K562 (cell line): ENCODE data around the gene TENM4. TPM values are rescaled to one million over a fixed set of nuclear protein-coding genes. Genes with fewer than 3 reads are reported as not detected.

Experiments used
- ATAC-seq: fragments of 200-7000 bp; cut with Tn5 transposase; 3 replicates; pipeline ENCODE4 v1.9.1; 2020; ENCODE audit warnings: moderate library complexity
- BruUV-seq: library from RNA; stranded (reverse); fragments of 400-500 nt; replicated peaks from 2 replicates; lab custom pipeline; 2021; lab: Mats Ljungman, UMichigan
- CTCF ChIA-PET: fragments of 300-600 bp; formaldehyde crosslinking; extraction: SDS; loops from one replicate; lab custom pipeline; 2021; ENCODE audit warnings: low intra/inter-chr PET ratio; lab: Yijun Ruan, JAX
- POLR2A ChIA-PET: fragments of 300-600, 350-650 bp; sonication (Branson Sonifier 250); formaldehyde crosslinking; extraction: SDS; loops from one replicate; lab custom pipeline; 2021; ENCODE audit warnings: antibody characterized with exemption, inconsistent platforms; lab: Yijun Ruan, JAX
- DNase-seq, 4 experiments: peaks; one replicate each; pipeline versions ENCODE4 v3.0.0 to v3.0.0-alpha.2; 2011 to 2018; ENCODE audit warnings: low spot score in 3 of 4, mixed read lengths in 3 of 4; ENCODE audit errors: extremely low read depth in 1 of 4
- FAIRE-seq: peaks from 2 replicates; lab custom pipeline; 2011; peaks lifted over from hg19 to GRCh38; lab: Jason Lieb, UNC
- H2AFZ ChIP-seq: 2 replicates; pipeline ENCODE4 v1.6.0; 2011; ENCODE audit warnings: low read depth, low read length, control low read depth, inconsistent platforms
- H3K27ac ChIP-seq: fragments of 200-600 bp; 3 replicates; pipeline ENCODE4 v1.8.0; 2011; ENCODE audit warnings: low read depth, mild to moderate bottlenecking, control low read depth, inconsistent platforms, low read length, moderate library complexity, mixed read lengths; ENCODE audit errors: extremely low read depth
- H3K27me3 ChIP-seq, 2 experiments: fragments of 300-600 bp in 1 of 2; 2 replicates in 1 of 2; 3 replicates in 1 of 2; pipeline versions ENCODE4 v1.6.0 to v1.8.0; 2011; ENCODE audit warnings: inconsistent platforms in 2 of 2, low read length in 2 of 2, mild to moderate bottlenecking in 1 of 2, mixed read lengths in 1 of 2, moderate library complexity in 1 of 2; ENCODE audit not compliant: control insufficient read depth in 2 of 2, insufficient read depth in 2 of 2
- H3K36me3 ChIP-seq: fragments of 300-600 bp; 3 replicates; pipeline ENCODE4 v1.8.0; 2011; ENCODE audit warnings: mild to moderate bottlenecking, low read length, inconsistent platforms; ENCODE audit not compliant: control insufficient read depth, insufficient read depth
- H3K4me1 ChIP-seq, 2 experiments: fragments of 200-600 bp in 1 of 2; replicated peaks in 1 of 2; 2 replicates in 1 of 2; 3 replicates in 1 of 2; pipeline versions ENCODE4 v1.5.1 to v1.8.0; 2011; ENCODE audit warnings: inconsistent platforms in 2 of 2, low read length in 2 of 2, mild to moderate bottlenecking in 1 of 2, mixed read lengths in 1 of 2, moderate library complexity in 1 of 2; ENCODE audit not compliant: control insufficient read depth in 2 of 2, insufficient read depth in 2 of 2
- H3K4me2 ChIP-seq: 2 replicates; pipeline ENCODE4 v1.6.1; 2011; ENCODE audit warnings: low read length, control low read depth, inconsistent platforms, mixed read lengths; ENCODE audit not compliant: insufficient read depth
- H3K4me3 ChIP-seq: fragments of 200-600 bp; sonication (generic), shearing (Covaris generic); 2 replicates; pipeline ENCODE4 v1.5.1; 2016; ENCODE audit warnings: control low read depth, inconsistent platforms
- H3K79me2 ChIP-seq: fragments of 200-600 bp; 3 replicates; pipeline ENCODE4 v1.8.0; 2011; ENCODE audit warnings: low read length, inconsistent platforms; ENCODE audit not compliant: control insufficient read depth, insufficient read depth
- H3K9ac ChIP-seq, 2 experiments: 2 replicates each; pipeline versions ENCODE4 v1.6.0 to v1.6.1; 2011; ENCODE audit warnings: low read depth in 2 of 2, low read length in 2 of 2, control low read depth in 1 of 2, inconsistent platforms in 1 of 2, mild to moderate bottlenecking in 1 of 2, mixed read lengths in 1 of 2; ENCODE audit not compliant: insufficient read depth in 1 of 2
- H3K9me1 ChIP-seq: one replicate; pipeline ENCODE4 v1.6.0; 2011; ENCODE audit warnings: inconsistent platforms, mild to moderate bottlenecking, low read length, moderate library complexity; ENCODE audit not compliant: control insufficient read depth, insufficient read depth
- H3K9me3 ChIP-seq: replicated peaks from 2 replicates; pipeline ENCODE4 v1.5.1; 2011; ENCODE audit warnings: low read depth, low read length, inconsistent platforms; ENCODE audit not compliant: control insufficient read depth, insufficient read depth
- H4K20me1 ChIP-seq: replicated peaks from 2 replicates; pipeline ENCODE4 v1.6.1; 2011; ENCODE audit warnings: low read length, inconsistent platforms, mixed read lengths; ENCODE audit not compliant: control insufficient read depth, insufficient read depth
- C11orf30 ChIP-seq: fragments of 450-650 bp; IDR thresholded peaks from 2 replicates; pipeline ENCODE4 v1.6.1; 2016; ENCODE audit warnings: low read depth, mild to moderate bottlenecking
- CEBPG ChIP-seq, 3 experiments: fragments of 200-800 bp in 1 of 3; sonication (Bioruptor generic) in 1 of 3; sonication (generic) in 1 of 3; formaldehyde crosslinking in 1 of 3; IDR thresholded peaks in 2 of 3; conservative IDR thresholded peaks in 1 of 3; 2 replicates each; pipeline versions ENCODE4 v1.6.1 to v1.8.0; 2016 to 2022; ENCODE audit warnings: missing compliant biosample characterization in 2 of 3, missing genetic modification characterization in 2 of 3, mild to moderate bottlenecking in 1 of 3, missing genetic modification reagents in 1 of 3
- FOXK2 ChIP-seq, 2 experiments: fragments of 450-650 bp; IDR thresholded peaks in 1 of 2; conservative IDR thresholded peaks in 1 of 2; 2 replicates each; pipeline ENCODE4 v1.6.1; 2016; ENCODE audit warnings: low read depth in 2 of 2, mild to moderate bottlenecking in 1 of 2
- GTF2F1 ChIP-seq: IDR thresholded peaks from 2 replicates; pipeline ENCODE4 v1.6.1; 2011; ENCODE audit warnings: low read depth, low read length, improper control_type of control experiment
- MAFF ChIP-seq: IDR thresholded peaks from 2 replicates; pipeline ENCODE4 v1.6.1; 2012; ENCODE audit warnings: low read length, improper control_type of control experiment
- MAFG ChIP-seq: fragments of 450-650 bp; conservative IDR thresholded peaks from 2 replicates; pipeline ENCODE4 v1.6.1; 2016; ENCODE audit warnings: missing genetic modification characterization, missing compliant biosample characterization
- MAFK ChIP-seq: IDR thresholded peaks from 2 replicates; pipeline ENCODE4 v1.6.1; 2011; ENCODE audit warnings: low read length, improper control_type of control experiment
- PTRF ChIP-seq: fragments of 450-650 bp; IDR thresholded peaks from 2 replicates; pipeline ENCODE4 v1.6.1; 2016; ENCODE audit warnings: mild to moderate bottlenecking, missing genetic modification characterization, missing compliant biosample characterization
- RFX1 ChIP-seq: fragments of 450-650 bp; IDR thresholded peaks from 2 replicates; pipeline ENCODE4 v1.6.1; 2016; ENCODE audit warnings: mild to moderate bottlenecking, moderate library complexity
- RFX7 ChIP-seq: fragments of 250-450 bp; sonication (Bioruptor Pico); IDR thresholded peaks from 2 replicates; pipeline ENCODE4 v1.5.1; 2021; ENCODE audit warnings: mild to moderate bottlenecking
- ZKSCAN3 ChIP-seq: fragments of 250-450 bp; sonication (Bioruptor Pico); IDR thresholded peaks from 2 replicates; pipeline ENCODE4 v1.4.0; 2020
- ZNF175 ChIP-seq: fragments of 200-800 bp; sonication (Bioruptor generic); IDR thresholded peaks from 2 replicates; pipeline ENCODE4 v1.6.1; 2016; ENCODE audit warnings: low read depth, mild to moderate bottlenecking, missing genetic modification characterization, missing compliant biosample characterization
- ZNF316 ChIP-seq: fragments of 450-650 bp; IDR thresholded peaks from 2 replicates; pipeline ENCODE4 v1.6.1; 2016
- WGBS: fragments of 100-300 bp; shearing (Covaris generic); methylation state at CpG from one replicate; pipeline ENCODE4 v1.1.6; 2016; ENCODE audit warnings: low coverage, mixed read lengths; ENCODE audit not compliant: insufficient coverage; ENCODE audit errors: missing lambda C conversion rate; 5-methylcytosine and 5-hydroxymethylcytosine counted together
- in situ Hi-C: fragments of 300-500 bp; cut with MboI; formaldehyde crosslinking; loops from 4 replicates; pipeline ENCODE4 v1.15.0; 2018; ENCODE audit warnings: inconsistent platforms, mixed read lengths
- intact Hi-C: fragments of 100-400 bp; cut with micrococcal nuclease; formaldehyde crosslinking; loops from 2 replicates; pipeline ENCODE4 v1.14.2; 2022
- polyA plus RNA-seq, 8 experiments: library from polyadenylated mRNA; depleted of rRNA in 4 of 8; stranded (reverse) in 5 of 8; unstranded in 3 of 8; fragments of >200 nt; fragmentation: Nextera tagmentation in 2 of 8; fragmentation: Illumina TruSeq in 1 of 8; extraction: Ambion mirVana in 2 of 8; extraction: Trizol in 1 of 8; gene quantifications; 2 replicates each; pipeline versions ENCODE4 v1.2.1 to v1.2.3, GENCODE V29; 2011 to 2014; ENCODE audit warnings: inconsistent platforms in 1 of 8, missing spikeins in 1 of 8
- total RNA-seq, 7 experiments: library from RNA; depleted of rRNA in 6 of 7; stranded (reverse); fragments of >200 nt in 6 of 7; fragmentation: Illumina TruSeq in 2 of 7; extraction: Trizol in 2 of 7; gene quantifications; 2 replicates each; pipeline versions ENCODE4 v1.2.1 to v1.2.3, GENCODE V29; 2011 to 2021; ENCODE audit warnings: low replicate concordance in 1 of 7
- TF ChIP-seq, protein P1 (sequence below): sonication (generic); formaldehyde crosslinking; IDR thresholded peaks from 2 replicates; pipeline ENCODE4 v1.8.1; 2023; ENCODE audit warnings: missing genetic modification reagents, mild to moderate bottlenecking, borderline replicate concordance
- TF ChIP-seq, protein P2 (sequence below): fragments of 250-450 bp; sonication (Bioruptor Pico); IDR thresholded peaks from 2 replicates; pipeline ENCODE4 v1.4.0; 2020; ENCODE audit warnings: mild to moderate bottlenecking, moderate library complexity

TENM4 gene
- total and polyA plus RNA-seq, 9 of the 15 experiments (the other 6 are each of a cell fraction or from before 2014, with no cell fraction given), result 0.16 TPM; not detected in 8

- no peaks in the 10 kb centered on the region for H3K4me1 ChIP-seq
- no peaks in the 10 kb centered on the region for H3K79me2 ChIP-seq
- CTCF ChIA-PET, result no interaction called here
- no peaks in the 10 kb centered on the region for H4K20me1 ChIP-seq
- H3K27me3 ChIP-seq, result peaks cover 0 to 11% of the 10 kb centered on the region in 2 experiments; a peak in 3 of 5 replicates
- no peak overlapping the region for H3K4me2 ChIP-seq
- H3K9me1 ChIP-seq, result no peaks in the 10 kb centered on the region
- POLR2A ChIA-PET, result no interaction called here
- H2AFZ ChIP-seq, result no peak overlapping the region
- TF ChIP-seq MAFK (peak; percentile 79), C11orf30 (peak; percentile 78), ZNF316 (peak; percentile 88), ZNF175 (CRISPR knock-in tag) (no peak), MAFF (peak; percentile 83), FOXK2 (conservative IDR thresholded peaks at IDR 0.05 in 1 of 2, IDR thresholded peaks at IDR 0.05 in 1 of 2; ENCODE audit: low read depth in 2 of 2) (no peak), ZKSCAN3 (CRISPR knock-in tag) (no peak), RFX7 (no peak), GTF2F1 (no peak), CEBPG (CRISPR knock-in tag; IDR thresholded peaks at IDR 0.05) (no peak), CEBPG (tag; conservative IDR thresholded peaks at IDR 0.05 in 1 of 2, IDR thresholded peaks at IDR 0.05 in 1 of 2) (no peak), MAFG (tag) (peak; percentile 85), RFX1 (no peak), PTRF (tag) (no peak)
- TF ChIP-seq, protein P1, sequence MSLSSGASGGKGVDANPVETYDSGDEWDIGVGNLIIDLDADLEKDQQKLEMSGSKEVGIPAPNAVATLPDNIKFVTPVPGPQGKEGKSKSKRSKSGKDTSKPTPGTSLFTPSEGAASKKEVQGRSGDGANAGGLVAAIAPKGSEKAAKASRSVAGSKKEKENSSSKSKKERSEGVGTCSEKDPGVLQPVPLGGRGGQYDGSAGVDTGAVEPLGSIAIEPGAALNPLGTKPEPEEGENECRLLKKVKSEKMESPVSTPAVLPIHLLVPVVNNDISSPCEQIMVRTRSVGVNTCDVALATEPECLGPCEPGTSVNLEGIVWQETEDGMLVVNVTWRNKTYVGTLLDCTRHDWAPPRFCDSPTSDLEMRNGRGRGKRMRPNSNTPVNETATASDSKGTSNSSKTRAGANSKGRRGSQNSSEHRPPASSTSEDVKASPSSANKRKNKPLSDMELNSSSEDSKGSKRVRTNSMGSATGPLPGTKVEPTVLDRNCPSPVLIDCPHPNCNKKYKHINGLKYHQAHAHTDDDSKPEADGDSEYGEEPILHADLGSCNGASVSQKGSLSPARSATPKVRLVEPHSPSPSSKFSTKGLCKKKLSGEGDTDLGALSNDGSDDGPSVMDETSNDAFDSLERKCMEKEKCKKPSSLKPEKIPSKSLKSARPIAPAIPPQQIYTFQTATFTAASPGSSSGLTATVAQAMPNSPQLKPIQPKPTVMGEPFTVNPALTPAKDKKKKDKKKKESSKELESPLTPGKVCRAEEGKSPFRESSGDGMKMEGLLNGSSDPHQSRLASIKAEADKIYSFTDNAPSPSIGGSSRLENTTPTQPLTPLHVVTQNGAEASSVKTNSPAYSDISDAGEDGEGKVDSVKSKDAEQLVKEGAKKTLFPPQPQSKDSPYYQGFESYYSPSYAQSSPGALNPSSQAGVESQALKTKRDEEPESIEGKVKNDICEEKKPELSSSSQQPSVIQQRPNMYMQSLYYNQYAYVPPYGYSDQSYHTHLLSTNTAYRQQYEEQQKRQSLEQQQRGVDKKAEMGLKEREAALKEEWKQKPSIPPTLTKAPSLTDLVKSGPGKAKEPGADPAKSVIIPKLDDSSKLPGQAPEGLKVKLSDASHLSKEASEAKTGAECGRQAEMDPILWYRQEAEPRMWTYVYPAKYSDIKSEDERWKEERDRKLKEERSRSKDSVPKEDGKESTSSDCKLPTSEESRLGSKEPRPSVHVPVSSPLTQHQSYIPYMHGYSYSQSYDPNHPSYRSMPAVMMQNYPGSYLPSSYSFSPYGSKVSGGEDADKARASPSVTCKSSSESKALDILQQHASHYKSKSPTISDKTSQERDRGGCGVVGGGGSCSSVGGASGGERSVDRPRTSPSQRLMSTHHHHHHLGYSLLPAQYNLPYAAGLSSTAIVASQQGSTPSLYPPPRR (CRISPR knock-in tag), result no peak
- TF ChIP-seq, protein P2, sequence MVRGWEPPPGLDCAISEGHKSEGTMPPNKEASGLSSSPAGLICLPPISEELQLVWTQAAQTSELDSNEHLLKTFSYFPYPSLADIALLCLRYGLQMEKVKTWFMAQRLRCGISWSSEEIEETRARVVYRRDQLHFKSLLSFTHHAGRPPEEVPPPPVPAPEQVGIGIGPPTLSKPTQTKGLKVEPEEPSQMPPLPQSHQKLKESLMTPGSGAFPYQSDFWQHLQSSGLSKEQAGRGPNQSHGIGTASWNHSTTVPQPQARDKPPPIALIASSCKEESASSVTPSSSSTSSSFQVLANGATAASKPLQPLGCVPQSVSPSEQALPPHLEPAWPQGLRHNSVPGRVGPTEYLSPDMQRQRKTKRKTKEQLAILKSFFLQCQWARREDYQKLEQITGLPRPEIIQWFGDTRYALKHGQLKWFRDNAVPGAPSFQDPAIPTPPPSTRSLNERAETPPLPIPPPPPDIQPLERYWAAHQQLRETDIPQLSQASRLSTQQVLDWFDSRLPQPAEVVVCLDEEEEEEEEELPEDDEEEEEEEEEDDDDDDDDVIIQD (CRISPR knock-in tag), result no peak
- TF ChIP-seq, all 486 proteins: peak for 5
- BruUV-seq, result no TSS peak
- 0% methylated on average over 3 of the region's 3 CpGs for WGBS
- Histone ChIP-seq H3K36me3 (no peaks in the 10 kb centered on the region), H3K9me3 (no peaks in the 10 kb centered on the region), H3K27ac (no peak overlapping the region), H3K9ac (no peak overlapping the region), H3K4me3 (no peak overlapping the region)
- FAIRE-seq, result no peak
- no peak for ATAC-seq
- intact Hi-C loops, result no loop called here
- no peak for DNase-seq
- in situ Hi-C loops, result no loop called here
Observed at GRCh38 chr11:78711735-78712134, 729.1 kb downstream of the TENM4 start.
